Endodermal cell (in vitro differentiated cells): ENCODE measurements around the gene MARCHF3. TPM values are rescaled to one million over a fixed set of nuclear protein-coding genes. Genes with fewer than 3 reads are reported as not detected.

Source experiments
- DNase-seq: peaks from one replicate; pipeline ENCODE4 v3.0.0-alpha.2; 2017
- H3K27ac ChIP-seq: 2 replicates; pipeline ENCODE4 v1.5.1; 2013; ENCODE audit warnings: mild to moderate bottlenecking, low read depth, low read length, moderate library complexity
- H3K27me3 ChIP-seq: 2 replicates; pipeline ENCODE4 v1.6.1; 2013; ENCODE audit warnings: mild to moderate bottlenecking, low read length, moderate library complexity; ENCODE audit not compliant: insufficient read depth, control insufficient read depth, poor library complexity, severe bottlenecking
- H3K36me3 ChIP-seq: 2 replicates; pipeline ENCODE4 v1.7.0; 2013; ENCODE audit warnings: mild to moderate bottlenecking, low read length, moderate library complexity; ENCODE audit not compliant: control insufficient read depth, insufficient read depth
- H3K4me1 ChIP-seq: one replicate; pipeline ENCODE4 v1.7.0; 2013; ENCODE audit warnings: low read length; ENCODE audit not compliant: control insufficient read depth, insufficient read depth
- H3K4me3 ChIP-seq: 2 replicates; pipeline ENCODE4 v1.5.1; 2013; ENCODE audit warnings: mild to moderate bottlenecking, low read length, moderate library complexity
- H3K9ac ChIP-seq: 2 replicates; pipeline ENCODE4 v1.6.1; 2013; ENCODE audit warnings: mild to moderate bottlenecking, low read length, moderate library complexity; ENCODE audit not compliant: poor library complexity, severe bottlenecking; ENCODE audit errors: extremely low read depth
- H3K9me3 ChIP-seq: 2 replicates; pipeline ENCODE4 v1.6.1; 2013; ENCODE audit warnings: mild to moderate bottlenecking, low read length, moderate library complexity; ENCODE audit not compliant: control insufficient read depth
- H3K27ac Mint-ChIP-seq: 2 replicates; pipeline ENCODE4 v1.8.0; 2020; ENCODE audit warnings: mixed read lengths
- H3K27me3 Mint-ChIP-seq: 2 replicates; pipeline ENCODE4 v1.8.0; 2021; ENCODE audit warnings: mild to moderate bottlenecking, mixed read lengths; ENCODE audit not compliant: insufficient read depth
- H3K36me3 Mint-ChIP-seq: 2 replicates; pipeline ENCODE4 v1.8.0; 2020; ENCODE audit warnings: low read depth, mixed read lengths
- H3K4me1 Mint-ChIP-seq: 2 replicates; pipeline ENCODE4 v1.8.0; 2020; ENCODE audit warnings: mixed read lengths
- H3K4me3 Mint-ChIP-seq: 2 replicates; pipeline ENCODE4 v1.8.0; 2020; ENCODE audit warnings: mild to moderate bottlenecking, moderate library complexity, mixed read lengths
- H3K9me3 Mint-ChIP-seq: 2 replicates; pipeline ENCODE4 v1.8.0; 2020; ENCODE audit warnings: mild to moderate bottlenecking, mixed read lengths
- CTCF ChIP-seq: fragments of 200-600 bp; sonication (generic); conservative IDR thresholded peaks from 2 replicates; pipeline ENCODE4 v1.5.0; 2021; ENCODE audit warnings: antibody characterized with exemption, mild to moderate bottlenecking
- WGBS, 2 experiments: methylation state at CpG; one replicate each; pipeline versions ENCODE4 v1.1.5 to v1.1.7; 2013; ENCODE audit warnings: missing lambda C conversion rate in 2 of 2, mixed read lengths in 1 of 2; ENCODE audit not compliant: insufficient coverage in 1 of 2, insufficient read length in 1 of 2; 5-methylcytosine and 5-hydroxymethylcytosine counted together
- total RNA-seq, 2 donors: library from RNA; stranded (reverse); fragmentation: NEBNext Ultra II Directional in 1 of 2; extraction: Animal tissue kit (Norgen Biotek cat#: 25700) in 1 of 2; gene quantifications; 2 replicates in 1 of 2; 3 replicates in 1 of 2; pipeline ENCODE4 v1.2.1, GENCODE V29; 2021

Gene MARCHF3
- total RNA-seq, 2 donors from 2014 or later, result 4.4 to 11.3 TPM

- no peaks in the 10 kb centered on the region for H3K9me3 ChIP-seq
- DNase-seq, result no peak
- TF ChIP-seq CTCF, result no peak
- Mint-ChIP-seq H3K27me3 (peaks cover 19% of the 10 kb centered on the region), H3K27ac (no peak overlapping the region), H3K36me3 (peaks cover 8% of the 10 kb centered on the region), H3K9me3 (no peaks in the 10 kb centered on the region), H3K4me3 (no peak overlapping the region), H3K4me1 (peaks cover 28% of the 10 kb centered on the region)
- peaks cover 29% of the 10 kb centered on the region for H3K36me3 ChIP-seq
- H3K4me3 ChIP-seq, result no peak overlapping the region
- no peak overlapping the region for H3K9ac ChIP-seq
- H3K4me1 ChIP-seq, result peaks cover 13% of the 10 kb centered on the region
- H3K27ac ChIP-seq, result no peak overlapping the region
- no peaks in the 10 kb centered on the region for H3K27me3 ChIP-seq
- WGBS, 2 experiments, result 93 to 97% methylated on average over 3 to 5 of the region's 5 CpGs
Observed at GRCh38 chr5:126920291-126920690, 110.1 kb downstream of the MARCHF3 start.

- Mint-ChIP-seq H3K36me3 (peaks cover 13% of the 10 kb centered on the region), H3K27me3 (peaks cover 26% of the 10 kb centered on the region), H3K4me3 (no peak overlapping the region), H3K27ac (no peak overlapping the region), H3K4me1 (peaks cover 28% of the 10 kb centered on the region), H3K9me3 (no peaks in the 10 kb centered on the region)
- H3K4me1 ChIP-seq, result peaks cover 13% of the 10 kb centered on the region
- no peak for DNase-seq
- no peak for TF ChIP-seq CTCF
- no peak overlapping the region for H3K4me3 ChIP-seq
- WGBS, 2 experiments, result 93 to 94% methylated on average over 2 to 7 of the region's 7 CpGs
- no peak overlapping the region for H3K9ac ChIP-seq
- no peaks in the 10 kb centered on the region for H3K27me3 ChIP-seq
- no peak overlapping the region for H3K27ac ChIP-seq
- peaks cover 36% of the 10 kb centered on the region for H3K36me3 ChIP-seq
- H3K9me3 ChIP-seq, result no peaks in the 10 kb centered on the region
Observed at GRCh38 chr5:126919566-126919965, 110.8 kb downstream of the MARCHF3 start.

GRCh38 chr5:126918615-126918957 lies 111.8 kb downstream of the MARCHF3 start:
- Histone ChIP-seq H3K4me3 (no peak overlapping the region), H3K4me1 (peaks cover 13% of the 10 kb centered on the region), H3K36me3 (peaks cover 42% of the 10 kb centered on the region), H3K9me3 (no peaks in the 10 kb centered on the region), H3K27me3 (no peaks in the 10 kb centered on the region), H3K9ac (no peak overlapping the region), H3K27ac (peak overlapping the region; percentile 13)
- no peak for TF ChIP-seq CTCF
- peaks cover 32% of the 10 kb centered on the region for H3K27me3 Mint-ChIP-seq
- WGBS, 2 experiments, result 89 to 93% methylated on average over 2 to 3 of the region's 3 CpGs
- no peak for DNase-seq
- peaks cover 15% of the 10 kb centered on the region for H3K36me3 Mint-ChIP-seq
- H3K4me1 Mint-ChIP-seq, result peaks cover 28% of the 10 kb centered on the region
- no peak overlapping the region for H3K4me3 Mint-ChIP-seq
- H3K27ac Mint-ChIP-seq, result no peak overlapping the region
- H3K9me3 Mint-ChIP-seq, result no peaks in the 10 kb centered on the region
